GM19438 (cell line): Measurements from ENCODE around the gene EFCAB9.
"Not testable (repeated sequence)": the region's sequence is repeated elsewhere in the genome, so short reads cannot be mapped to it uniquely, and the experiment has no call there.

Experiments
- ATAC-seq: cut with Tn5 transposase; IDR thresholded peaks from one replicate; pipeline ENCODE4 v1.9.1; 2021; ENCODE audit warnings: low read depth; ENCODE audit not compliant: unreplicated experiment

EFCAB9 gene

DNA sequence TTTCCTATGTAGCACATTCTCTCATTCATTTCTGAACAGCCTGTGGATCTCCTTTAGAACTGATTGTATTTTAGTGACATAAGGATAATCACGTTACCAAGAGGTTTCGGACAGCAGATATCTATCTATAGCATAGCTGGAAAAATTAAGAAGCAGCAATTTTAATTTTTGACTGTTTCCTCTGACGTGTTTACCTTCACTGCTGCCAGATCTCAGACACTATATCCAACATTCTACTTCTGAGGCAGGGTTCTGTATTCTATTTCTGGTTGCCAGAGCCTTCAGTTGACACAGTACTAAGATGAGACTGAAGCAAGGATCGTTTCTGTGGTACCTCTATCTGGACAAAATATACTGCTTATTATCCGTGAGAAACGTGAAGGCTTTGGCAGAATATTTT, at the start of gene EFCAB9:
Gene EFCAB9, plus strand, starts transcription at position 301 of the 400 bp plus-strand sequence. Its CDS starts 1 bp downstream, at position 302.
- no peak for ATAC-seq

DNA sequence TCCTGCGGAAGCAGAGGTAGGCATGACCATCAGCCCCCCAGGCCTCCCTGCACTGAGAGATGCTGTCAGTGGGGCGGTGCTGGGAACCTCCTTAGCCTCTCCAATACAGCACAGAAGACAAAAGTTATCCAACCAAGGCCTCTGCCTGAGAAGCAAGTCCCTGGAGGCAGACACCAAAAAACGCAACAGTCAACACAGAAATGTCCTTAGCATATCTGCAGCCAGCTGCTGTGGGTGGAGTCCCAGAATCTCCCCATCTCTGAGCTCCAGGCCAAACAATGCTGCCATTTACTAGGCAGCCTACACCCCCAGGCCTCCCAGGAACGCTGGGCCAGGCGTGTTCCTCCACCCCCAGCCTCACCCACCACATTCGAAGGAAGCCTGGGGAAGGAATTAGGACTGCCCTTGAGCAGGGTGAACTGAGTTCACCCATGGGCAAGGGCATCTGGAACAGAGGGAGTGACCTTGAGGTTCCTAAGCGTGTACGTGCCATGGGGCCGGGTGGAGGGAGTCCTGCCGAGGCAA, 49.6 kb upstream of the EFCAB9 start:
- no peak for ATAC-seq

DNA sequence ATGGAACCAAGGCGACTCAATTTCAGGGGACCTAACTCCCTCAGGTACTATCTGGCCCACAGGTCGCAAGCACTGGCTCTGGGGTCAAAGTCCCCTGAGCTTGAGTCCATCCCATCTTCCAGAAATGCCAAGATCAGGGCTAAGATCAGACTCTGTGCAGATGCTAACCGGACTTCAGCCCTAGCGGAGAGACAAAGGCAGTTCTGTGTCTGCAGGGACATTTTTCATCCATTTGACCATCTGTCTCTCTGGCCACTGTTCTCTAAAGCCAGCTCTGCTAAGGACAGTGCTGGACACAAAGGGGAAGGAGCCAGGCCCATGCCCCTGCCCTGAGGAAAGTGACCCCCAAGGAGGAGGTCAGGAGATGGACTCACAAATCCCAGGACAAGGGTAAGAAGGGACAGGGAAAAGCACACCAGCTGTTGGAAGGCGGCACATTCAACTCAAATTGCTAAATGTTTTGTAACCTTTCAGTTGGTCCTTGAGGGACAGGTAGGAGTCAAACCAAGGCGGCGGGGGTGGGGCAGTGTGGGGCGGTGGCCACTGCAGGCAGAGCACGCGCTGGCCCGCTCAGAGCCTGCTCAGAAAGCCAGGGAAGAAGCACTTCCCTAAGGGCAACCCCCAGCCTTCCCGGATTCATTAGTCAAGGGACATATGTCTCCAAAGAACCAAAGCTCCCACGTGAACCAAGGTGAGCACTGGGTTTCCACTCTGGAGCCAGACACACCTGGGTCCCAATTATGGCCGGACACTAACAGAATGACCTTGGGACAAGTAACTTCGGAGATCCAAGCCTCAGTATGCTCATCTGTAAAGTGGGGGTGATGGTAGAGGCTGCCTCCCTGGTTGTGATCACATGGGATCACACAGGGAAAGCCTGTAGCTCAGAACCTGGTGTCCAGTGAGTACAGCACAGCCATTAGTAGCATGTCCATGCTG, 48.8 kb upstream of the EFCAB9 start:
- ATAC-seq: no peak

DNA sequence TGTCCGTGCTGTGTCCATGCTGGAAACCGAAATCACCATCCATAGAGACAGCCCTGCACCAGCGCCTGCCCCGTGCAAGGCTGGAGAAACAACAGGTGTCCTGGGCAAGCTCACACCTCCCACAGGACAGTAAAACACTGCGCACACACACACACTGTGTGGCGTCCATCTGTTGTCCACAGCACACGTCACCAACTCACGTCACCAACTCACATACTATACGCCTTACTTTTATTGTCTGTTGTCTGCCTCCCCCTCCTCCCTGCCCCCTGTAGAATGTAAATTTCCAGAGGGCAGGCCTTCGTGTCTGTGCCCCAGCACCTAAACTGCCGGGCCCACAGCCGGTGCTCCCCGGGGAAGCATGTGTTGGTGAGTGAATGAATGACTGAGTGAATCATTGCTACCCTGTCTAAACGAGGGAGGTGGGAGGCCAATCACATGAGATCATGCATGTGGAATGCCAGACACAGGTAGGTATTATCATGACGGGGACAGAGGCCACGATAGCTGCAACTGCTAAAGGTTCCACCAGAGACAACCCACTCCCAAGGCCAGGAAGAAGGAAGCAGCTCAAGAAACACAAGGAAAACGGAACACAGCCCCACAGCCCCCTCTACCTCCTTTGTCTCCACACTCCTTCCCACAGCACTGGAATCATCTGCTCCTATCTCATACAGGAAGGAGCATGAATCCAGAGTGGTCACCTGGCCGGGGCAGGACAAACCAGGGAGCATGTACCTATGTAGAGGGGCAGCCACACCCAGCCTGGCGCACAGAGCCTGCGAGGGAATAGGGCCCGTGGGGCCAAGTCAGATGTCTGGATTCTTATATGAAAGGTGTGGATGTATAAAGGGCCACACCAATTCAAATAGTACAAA, 47.9 kb upstream of the EFCAB9 start:
- no peak for ATAC-seq

DNA sequence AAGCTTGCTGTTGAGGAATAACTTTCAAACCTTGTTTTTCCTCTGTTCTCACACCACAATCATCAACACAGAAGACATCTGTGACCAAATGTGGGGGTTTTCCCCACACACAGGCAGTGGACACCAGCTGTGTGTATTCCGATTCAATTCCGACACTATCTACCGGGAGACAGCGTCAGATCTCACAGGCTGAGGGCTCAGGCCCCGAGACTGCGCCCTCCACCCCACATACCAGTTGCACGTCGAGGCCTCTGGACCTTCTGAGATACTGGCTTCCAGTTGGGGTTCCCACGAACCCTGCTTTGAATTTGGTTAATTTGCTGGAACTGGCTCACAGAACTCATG, 47.3 kb upstream of the EFCAB9 start:
- ATAC-seq: no peak

DNA sequence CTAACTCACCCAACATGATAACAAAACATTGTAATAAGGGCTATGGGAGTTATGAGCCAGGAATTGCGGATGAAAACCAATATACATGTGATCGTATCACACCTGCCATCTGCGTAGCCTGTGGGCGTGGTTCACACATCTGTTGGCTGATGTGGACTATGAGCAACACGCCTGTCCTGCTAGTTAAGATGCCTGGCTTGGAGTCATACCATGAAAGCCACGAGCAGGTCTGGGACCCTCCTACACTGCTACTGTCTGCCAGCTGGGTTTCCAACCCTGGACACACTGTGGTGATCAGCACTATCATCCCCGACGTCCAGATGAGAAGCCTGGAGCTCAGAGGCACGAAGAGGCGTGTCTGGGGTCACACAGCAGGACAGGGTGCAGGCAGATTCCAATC, 46.1 kb upstream of the EFCAB9 start:
- ATAC-seq: no peak

DNA sequence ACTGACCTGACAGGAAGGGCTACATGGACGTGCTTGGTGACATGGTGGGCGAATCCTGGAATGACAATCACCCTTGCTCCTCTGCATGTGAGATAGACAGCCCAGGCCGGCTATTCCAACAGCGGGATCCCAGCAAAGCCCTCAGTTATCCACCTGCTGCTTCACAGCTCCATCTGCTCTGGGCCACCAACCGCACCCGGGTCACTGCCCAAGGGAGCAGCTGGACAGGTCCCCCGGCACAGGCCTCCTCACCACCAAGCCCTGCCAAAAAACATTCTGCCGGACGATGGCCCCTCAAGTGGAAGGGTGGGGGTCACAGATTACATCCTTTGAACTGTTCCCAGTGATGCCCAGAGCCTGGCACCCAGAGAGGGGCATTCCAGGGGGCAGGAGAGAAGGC, 45.6 kb upstream of the EFCAB9 start:
- no peak for ATAC-seq

DNA sequence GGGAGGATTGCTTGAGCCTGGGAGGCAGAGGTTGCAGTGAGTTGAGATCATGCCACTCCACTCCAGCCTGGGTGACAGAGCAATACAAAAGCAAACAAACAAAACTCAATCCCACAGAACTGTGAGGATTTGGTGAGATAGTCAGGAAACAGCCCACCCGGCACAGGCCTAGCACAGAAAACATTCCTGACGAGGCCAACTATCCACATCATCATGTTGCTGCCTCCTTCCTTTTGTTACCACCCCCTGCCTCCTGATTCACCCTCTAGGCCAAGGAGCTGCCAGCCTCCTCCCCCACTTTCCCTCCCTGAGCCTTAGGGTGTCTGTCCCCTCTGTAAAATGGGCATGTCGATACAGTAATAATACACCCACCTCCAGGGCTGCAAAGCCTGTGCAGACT, 44.9 kb upstream of the EFCAB9 start:
- no peak for ATAC-seq

DNA sequence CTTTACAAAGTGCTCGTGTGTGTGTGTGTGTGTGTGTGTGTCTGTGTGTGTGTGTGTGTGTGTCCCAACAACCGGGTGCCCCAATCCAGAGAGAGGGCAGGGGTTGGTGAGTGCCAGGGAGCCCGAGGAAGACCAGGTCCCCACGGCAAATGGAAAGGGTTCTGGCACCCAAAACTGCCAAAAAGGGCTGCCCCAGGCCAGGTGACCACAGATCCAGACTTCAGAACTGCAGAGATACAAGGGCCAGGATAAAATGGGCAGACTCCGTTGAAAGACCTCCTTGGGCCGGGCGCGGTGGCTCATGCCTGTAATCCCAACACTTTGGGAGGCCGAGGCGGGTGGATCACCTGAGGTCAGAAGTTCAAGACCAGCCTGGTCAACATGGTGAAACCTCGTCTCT, 44.5 kb upstream of the EFCAB9 start:
- not testable (repeated sequence) for ATAC-seq

DNA sequence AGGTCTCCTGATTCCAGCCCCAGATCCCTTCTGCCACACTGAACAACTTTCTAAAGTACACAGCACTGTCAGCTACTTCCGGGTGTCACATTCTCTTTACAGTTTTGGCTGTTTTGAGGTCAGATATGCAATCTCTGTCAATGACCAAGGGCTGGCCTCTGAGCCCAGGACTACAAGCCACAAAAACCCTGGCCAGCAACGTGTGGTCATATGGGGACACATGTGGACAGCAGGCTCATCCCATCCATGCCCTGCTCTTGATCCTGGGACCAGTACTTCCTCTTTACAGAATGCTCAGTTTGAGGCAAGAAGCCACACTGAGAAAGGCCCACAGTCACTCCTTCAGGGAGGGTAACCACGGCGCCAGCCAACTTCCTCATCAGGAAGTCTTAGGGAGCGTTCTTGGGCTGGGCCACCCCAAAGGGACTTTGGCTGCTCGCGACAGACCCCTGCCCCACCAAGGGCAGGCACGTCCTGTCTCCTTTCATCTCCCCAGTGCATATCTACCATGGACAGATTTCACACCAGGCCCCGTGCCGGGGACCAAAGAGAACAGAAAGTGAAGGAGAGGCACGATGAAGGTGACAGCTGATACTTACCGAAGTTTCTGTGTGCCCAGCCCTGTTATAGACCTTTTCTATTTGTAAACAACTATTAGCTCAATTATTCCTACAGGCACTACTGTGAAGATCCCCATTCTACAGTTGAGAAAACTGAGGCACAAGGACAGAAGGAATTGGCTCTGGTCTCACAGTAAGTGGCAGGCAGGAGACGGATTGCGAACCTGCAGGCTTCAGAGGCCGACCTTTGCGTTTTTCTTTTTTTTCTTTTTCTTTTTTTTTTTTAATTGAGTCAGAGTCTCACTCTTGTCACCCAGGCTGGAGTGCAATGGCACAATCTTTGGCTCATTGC, 43.2 kb upstream of the EFCAB9 start:
- peak; percentile 64 for ATAC-seq

DNA sequence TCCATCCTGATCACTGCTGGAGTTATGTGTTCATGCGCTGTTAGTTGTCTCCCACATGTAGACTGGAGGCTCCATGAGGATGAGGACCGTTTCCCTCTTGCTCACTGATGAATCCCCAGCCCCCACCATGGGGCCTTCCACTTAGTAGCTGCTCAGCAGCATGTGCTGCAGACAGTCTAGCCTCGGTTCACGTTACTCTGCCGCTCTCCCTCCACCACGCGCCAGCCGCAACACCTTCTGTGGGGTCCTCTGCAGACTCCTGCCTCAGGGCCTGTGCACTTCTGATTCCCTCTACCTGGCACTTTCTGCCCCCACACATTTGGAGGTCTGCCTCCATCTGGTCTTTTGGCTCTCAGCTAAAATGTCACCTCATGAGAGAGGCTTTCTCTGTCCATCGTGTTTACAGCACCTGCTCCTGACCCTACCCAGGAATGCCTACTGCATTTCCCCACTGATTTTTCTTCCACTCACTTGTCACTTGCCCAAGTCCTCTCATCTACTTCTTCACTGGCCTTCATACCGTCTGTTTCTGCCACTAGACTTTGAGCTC, 42.2 kb upstream of the EFCAB9 start:
- ATAC-seq: no peak

DNA sequence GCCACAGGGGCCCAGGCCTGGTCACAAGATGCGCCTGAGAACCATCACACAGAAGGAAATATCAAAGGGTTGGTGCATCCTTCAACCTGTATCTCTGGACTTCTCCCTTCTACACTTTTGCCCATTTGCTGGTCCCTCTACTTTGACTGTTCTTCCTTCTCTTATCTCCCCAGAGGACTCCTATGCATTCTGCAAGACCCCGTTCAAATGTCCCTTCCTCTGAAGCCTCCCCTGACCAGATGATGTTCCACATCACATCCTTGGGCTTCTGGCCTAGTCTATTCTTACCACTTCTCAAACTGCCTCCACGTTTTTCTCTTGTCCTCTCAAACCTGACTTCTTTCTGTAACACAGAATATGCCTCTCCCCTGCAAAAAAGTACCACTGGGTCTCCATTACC, 40.3 kb upstream of the EFCAB9 start:
- ATAC-seq: no peak

DNA sequence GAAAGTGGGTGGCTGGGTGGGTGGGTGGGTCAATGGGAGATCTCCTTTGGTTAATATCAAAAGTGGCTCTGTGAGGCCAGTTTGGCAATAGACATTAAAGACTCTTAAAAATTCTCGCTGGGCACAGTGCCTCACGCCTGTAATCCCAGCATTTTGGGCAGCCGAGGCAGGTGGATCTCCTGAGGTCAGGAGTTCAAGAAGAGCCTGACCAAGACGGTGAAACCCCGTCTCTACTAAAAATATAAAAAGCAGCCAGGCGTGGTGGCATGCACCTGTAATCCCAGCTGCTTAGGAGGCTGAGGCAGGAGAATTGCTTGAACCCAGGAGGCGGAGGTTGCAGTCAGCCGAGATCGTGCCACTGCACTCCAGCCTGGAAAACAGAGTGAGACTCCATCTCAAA, 38.9 kb upstream of the EFCAB9 start:
- not testable (repeated sequence) for ATAC-seq

DNA sequence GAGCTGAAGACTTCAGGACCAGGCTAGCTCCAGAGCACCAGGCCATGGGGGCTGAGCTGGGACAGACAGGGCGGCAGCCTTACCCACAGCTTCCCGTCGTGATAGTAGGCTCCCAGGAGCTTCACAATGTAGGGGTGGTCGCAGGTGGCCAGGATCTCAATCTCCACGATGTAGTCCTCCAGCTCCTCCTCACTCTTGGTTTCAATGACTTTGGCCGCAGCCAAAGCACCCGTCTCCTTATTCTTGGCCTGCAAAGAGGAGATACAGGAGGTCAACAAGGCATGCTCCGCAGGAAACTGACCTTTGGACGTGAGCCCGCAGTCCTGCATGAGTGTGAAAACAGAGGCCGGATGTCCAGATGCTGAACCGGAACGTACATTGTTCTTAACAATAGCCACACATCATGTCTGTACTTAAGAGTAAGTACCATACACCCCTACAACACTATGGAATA, 37.4 kb upstream of the EFCAB9 start:
- no peak for ATAC-seq

DNA sequence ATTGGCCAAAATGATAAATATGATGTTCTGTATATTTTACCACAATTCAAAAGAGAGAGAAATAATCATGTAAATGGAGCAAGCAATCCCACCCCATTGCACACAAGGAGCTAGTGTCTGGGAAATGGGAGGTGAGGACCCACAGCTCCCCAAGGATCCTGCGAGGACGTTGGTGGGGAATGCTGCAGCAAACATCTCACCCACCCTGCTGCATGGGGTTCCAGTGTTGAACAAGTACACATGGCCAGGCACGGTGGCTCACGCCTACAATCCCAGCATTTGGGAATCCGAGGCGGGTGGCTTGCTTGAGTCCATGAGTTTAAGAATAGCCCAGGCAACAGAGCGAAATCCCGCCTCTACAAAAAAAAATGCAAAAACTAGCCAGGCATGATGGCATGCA, 35.0 kb upstream of the EFCAB9 start:
- ATAC-seq: no peak

DNA sequence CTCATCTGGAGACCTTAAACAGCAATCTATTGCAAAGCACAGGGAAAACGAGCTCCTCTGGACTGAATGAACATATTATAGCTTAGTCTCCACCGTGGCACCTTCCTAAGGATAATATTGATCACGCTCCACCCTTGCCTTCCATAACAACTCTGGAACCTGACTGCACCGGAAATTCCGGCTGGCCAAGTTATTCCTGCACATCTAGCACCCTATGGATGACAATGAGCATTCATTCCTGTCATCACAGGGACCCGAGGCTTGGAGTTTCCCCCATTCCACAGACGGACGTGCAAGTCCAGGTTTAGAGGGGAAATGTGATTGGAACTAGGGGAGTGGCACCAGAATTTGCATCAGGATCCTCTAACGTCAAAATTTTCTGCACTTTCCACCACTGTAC, 33.5 kb upstream of the EFCAB9 start:
- no peak for ATAC-seq

DNA sequence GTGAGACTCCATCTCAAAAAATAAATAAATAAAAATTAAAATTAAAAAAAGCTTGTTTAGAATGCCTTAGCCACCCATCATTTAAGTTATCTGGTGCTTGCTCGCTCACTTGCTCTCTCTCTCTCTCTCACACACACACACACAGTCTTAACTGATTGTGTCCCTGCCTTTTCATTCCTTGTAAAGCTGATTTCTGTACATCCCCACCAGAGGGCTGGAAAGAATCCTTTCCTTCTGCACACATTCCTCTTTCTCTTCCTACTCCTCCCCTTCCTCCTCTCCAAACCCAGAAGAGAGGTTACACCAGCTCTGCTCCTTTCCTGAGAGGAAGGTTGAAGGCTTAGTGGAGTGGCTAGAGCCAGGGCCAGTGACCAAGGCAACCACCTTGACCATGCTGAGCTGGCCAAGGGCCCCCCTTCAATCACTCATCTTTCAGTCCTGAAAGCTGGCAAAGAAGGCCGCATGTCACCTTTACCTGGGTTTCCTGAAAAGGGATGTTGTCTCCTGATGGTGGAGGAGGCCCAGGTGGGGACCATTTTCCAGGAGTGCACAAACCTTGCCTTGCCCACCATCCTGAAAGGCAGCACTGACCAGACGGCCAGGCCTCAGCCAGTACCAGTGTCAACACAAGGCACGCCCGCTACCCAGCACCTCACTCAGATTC, 31.5 kb upstream of the EFCAB9 start:
- ATAC-seq: no peak

DNA sequence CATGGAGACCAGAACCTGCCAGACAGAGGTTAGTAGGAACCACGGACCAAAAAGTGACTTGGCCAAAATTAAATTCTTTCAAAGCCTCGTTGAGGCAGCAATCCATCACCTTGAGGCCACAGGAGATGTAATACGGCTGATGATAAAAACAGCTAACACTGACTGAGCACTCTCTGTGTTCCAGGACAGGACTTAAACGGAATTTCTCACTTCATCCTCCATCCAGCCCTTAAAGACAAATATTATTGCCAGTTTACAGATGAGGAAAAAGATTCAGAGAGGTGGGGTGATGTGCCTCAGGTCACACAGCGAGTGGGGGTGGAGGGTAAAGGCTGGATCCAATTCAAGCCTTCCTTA, 31.0 kb upstream of the EFCAB9 start:
- ATAC-seq: no peak

DNA sequence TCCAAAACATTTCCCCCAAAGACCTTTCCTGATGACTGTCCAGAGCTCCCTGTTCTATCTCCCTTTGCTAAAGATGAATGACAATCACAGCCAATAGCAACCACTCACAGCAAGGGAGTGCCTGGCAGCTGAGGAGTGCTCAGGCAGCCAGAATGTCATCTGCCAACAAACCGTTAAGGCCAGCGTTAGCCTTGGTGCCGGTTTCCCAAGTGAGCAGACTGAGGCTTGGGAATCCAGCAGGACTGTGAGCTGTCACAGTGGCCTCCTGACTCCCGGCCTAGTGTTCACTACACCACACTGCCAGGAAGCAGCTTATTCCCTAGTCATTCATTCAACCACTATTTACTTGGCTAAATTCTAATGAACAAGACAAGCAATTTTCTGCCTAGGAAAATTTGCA, 30.6 kb upstream of the EFCAB9 start:
- no peak for ATAC-seq
